B cell (primary cell): ENCODE results near the gene H6PD.

ENCODE experiments used
- EZH2 ChIP-seq: IDR thresholded peaks from 2 replicates; pipeline ENCODE4 v1.6.1; 2012; ENCODE audit warnings: borderline replicate concordance, low read depth, mild to moderate bottlenecking, moderate library complexity, low read length; ENCODE audit not compliant: insufficient read depth, poor library complexity, severe bottlenecking
- TF ChIP-seq, protein P1 (sequence below): fragments of 200-600 bp; IDR thresholded peaks from one replicate; pipeline ENCODE4 v1.8.0; 2022; ENCODE audit warnings: antibody characterized with exemption, mild to moderate bottlenecking

DNA sequence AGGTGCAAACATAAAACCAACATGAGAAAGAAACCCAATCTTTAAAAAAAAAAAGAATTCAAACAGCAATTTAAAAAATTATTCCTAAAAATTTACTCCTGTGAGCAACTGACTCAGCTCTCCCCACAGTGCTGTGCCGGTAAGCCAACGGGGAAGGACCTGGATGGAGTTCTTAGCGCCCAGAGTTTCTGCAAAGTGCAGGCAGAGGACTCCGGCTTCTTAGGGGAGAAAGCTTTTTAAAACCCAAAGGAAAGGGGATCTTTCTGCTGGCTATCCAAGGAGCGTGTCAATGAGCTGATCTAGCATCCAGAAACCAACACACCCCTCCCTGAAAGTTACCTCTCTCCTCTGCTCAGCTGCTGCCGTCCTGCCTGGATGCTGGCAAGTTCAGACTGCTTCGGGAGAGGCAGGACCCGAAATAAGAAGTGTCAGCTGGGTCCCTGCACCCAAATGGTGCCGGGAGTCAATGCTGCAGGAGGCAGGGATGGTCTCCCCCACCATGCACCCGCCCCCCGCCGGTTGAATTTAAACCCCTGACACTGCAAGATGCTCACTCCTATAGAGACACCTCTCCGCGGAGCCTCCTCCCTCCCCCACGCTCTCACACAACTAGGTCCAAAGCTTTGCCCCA is 32.2 kb upstream of the H6PD start:
- TF ChIP-seq, protein P1, sequence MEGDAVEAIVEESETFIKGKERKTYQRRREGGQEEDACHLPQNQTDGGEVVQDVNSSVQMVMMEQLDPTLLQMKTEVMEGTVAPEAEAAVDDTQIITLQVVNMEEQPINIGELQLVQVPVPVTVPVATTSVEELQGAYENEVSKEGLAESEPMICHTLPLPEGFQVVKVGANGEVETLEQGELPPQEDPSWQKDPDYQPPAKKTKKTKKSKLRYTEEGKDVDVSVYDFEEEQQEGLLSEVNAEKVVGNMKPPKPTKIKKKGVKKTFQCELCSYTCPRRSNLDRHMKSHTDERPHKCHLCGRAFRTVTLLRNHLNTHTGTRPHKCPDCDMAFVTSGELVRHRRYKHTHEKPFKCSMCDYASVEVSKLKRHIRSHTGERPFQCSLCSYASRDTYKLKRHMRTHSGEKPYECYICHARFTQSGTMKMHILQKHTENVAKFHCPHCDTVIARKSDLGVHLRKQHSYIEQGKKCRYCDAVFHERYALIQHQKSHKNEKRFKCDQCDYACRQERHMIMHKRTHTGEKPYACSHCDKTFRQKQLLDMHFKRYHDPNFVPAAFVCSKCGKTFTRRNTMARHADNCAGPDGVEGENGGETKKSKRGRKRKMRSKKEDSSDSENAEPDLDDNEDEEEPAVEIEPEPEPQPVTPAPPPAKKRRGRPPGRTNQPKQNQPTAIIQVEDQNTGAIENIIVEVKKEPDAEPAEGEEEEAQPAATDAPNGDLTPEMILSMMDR: no peak
- no peak for TF ChIP-seq EZH2
